ENCODE data around the gene PLXDC2.
A peak's percentile ranks its signal among the peaks of the same experiment; 100 is the strongest.

PLXDC2 gene

GRCh38 chr10:20247891-20248708 lies 431.9 kb downstream of the PLXDC2 start:
- no peaks in the 10 kb centered on the region for H3K4me1 ChIP-seq
- no peak overlapping the region for H3K27ac ChIP-seq
- H3K36me3 ChIP-seq, result peaks cover 32 to 43% (median 37%) of the 10 kb centered on the region in 3 donors
- H3K9me3 ChIP-seq, result no peaks in the 10 kb centered on the region
- H3K27me3 ChIP-seq, result no peaks in the 10 kb centered on the region
- H3K4me3 ChIP-seq, result no peak overlapping the region
- intact Hi-C loops (cut with DNase I; ENCODE audit: low total_unique reads), result no loop called here
- no peak for DNase-seq
- TF ChIP-seq CTCF (IDR thresholded peaks at IDR 0.05), result no peak

GRCh38 chr10:20254078-20254477 lies 437.8 kb downstream of the PLXDC2 start:
- Histone ChIP-seq H3K27me3 (no peaks in the 10 kb centered on the region), H3K36me3 (peaks cover 7 to 13% (median 8%) of the 10 kb centered on the region in 3 donors), H3K4me3 (no peak overlapping the region), H3K9me3 (no peaks in the 10 kb centered on the region), H3K27ac (peak overlapping the region in 1 of 2 donors; percentile 25), H3K4me1 (peaks cover 0 to 16% (median 7%) of the 10 kb centered on the region in 4 donors)
- DNase-seq, result no peak
- intact Hi-C loops (cut with DNase I; ENCODE audit: low total_unique reads), result loop anchor here (10.0 kb wide), 1 partner anchor 461 kb away; no protein-coding TSS in a partner anchor
- no peak for TF ChIP-seq CTCF (IDR thresholded peaks at IDR 0.05)

- H3K4me1 ChIP-seq, result peaks cover 0 to 16% (median 7%) of the 10 kb centered on the region in 4 donors
- intact Hi-C loops (cut with DNase I; ENCODE audit: low total_unique reads), result loop anchor here (10.0 kb wide), 1 partner anchor 460 kb away; no protein-coding TSS in a partner anchor
Observed at GRCh38 chr10:20254497-20254896, 438.3 kb downstream of the PLXDC2 start.

GRCh38 chr10:20256969-20257368 lies 440.7 kb downstream of the PLXDC2 start:
- Histone ChIP-seq H3K27ac (no peak overlapping the region), H3K27me3 (no peaks in the 10 kb centered on the region), H3K4me1 (peaks cover 0 to 16% (median 7%) of the 10 kb centered on the region in 4 donors), H3K9me3 (no peaks in the 10 kb centered on the region), H3K36me3 (peaks cover 0 to 13% (median 4%) of the 10 kb centered on the region in 3 donors), H3K4me3 (no peak overlapping the region)
- no peak for TF ChIP-seq CTCF (IDR thresholded peaks at IDR 0.05)
- DNase-seq, result no peak
- intact Hi-C loops (cut with DNase I; ENCODE audit: low total_unique reads), result loop anchor here (10.0 kb wide), 1 partner anchor 458 kb away; no protein-coding TSS in a partner anchor

More at GRCh38 chr10:20254497-20254896, 438.3 kb downstream of the PLXDC2 start:
- Histone ChIP-seq H3K4me3 (no peak overlapping the region), H3K9me3 (no peaks in the 10 kb centered on the region), H3K27me3 (no peaks in the 10 kb centered on the region), H3K36me3 (peaks cover 4 to 11% (median 5%) of the 10 kb centered on the region in 3 donors), H3K27ac (peak overlapping the region in 1 of 2 donors; percentile 25)
- no peak for DNase-seq
- no peak for TF ChIP-seq CTCF (IDR thresholded peaks at IDR 0.05)

GRCh38 chr10:20257422-20257821 lies 441.2 kb downstream of the PLXDC2 start:
- H3K9me3 ChIP-seq, result no peaks in the 10 kb centered on the region
- peaks cover 0 to 18% (median 4%) of the 10 kb centered on the region in 3 donors for H3K36me3 ChIP-seq
- no peak overlapping the region for H3K4me3 ChIP-seq
- no peak for TF ChIP-seq CTCF (IDR thresholded peaks at IDR 0.05)
- DNase-seq, result no peak
- H3K27me3 ChIP-seq, result no peaks in the 10 kb centered on the region
- H3K27ac ChIP-seq, result no peak overlapping the region
- intact Hi-C loops (cut with DNase I; ENCODE audit: low total_unique reads), result loop anchor here (10.0 kb wide), 1 partner anchor 457 kb away; no protein-coding TSS in a partner anchor
- H3K4me1 ChIP-seq, result peaks cover 0 to 16% (median 7%) of the 10 kb centered on the region in 4 donors

All from tibial artery (tissue), 4 donors.